ENCODE data around the gene FAM81B.

FAM81B gene

GRCh38 chr5:95401626-95402025, 10.5 kb downstream of the FAM81B start:
- no peak for DNase-seq (ENCODE audit: low read depth)

DNA sequence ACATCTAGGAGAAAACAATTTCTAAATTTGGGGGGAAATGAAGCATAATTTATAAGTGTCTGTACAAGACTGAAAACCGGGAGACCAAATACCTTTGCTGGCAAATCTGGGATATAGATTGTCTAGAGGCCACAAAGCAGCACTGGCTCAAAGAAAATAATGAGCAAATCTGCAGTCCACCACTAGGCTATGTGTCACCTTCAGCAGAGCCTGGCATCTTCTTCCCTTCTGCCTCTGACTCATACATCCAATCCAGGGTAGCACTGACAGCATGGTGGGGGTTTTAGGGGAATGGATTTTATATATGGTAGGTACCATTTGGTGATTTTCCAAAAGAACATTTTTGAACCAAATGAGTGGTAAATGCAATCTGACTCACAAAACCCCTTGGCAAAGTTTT, 12.8 kb downstream of the FAM81B start:
- DNase-seq (ENCODE audit: low read depth) = no peak

GRCh38 chr5:95406426-95407090, 15.4 kb downstream of the FAM81B start:
- DNase-seq (ENCODE audit: low read depth) = no peak

DNA sequence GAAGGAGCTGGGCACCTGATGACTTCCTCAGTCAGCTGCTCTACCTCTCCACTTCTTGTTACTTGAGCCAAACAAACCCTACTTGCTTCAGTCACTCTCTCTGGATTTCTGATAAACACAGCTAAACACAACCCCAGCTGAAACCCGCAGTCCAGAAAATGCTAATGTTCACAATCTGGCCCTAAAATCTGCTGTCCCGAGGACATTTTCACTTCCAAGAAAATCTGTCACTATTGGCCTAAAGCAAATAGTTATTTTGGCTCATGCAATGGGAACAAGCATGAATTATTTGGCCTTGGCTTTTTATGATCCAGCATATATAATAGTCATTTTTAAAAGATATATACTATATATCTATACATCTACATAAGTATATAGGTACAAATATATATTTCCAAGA, 19.1 kb downstream of the FAM81B start:
- no peak for DNase-seq (ENCODE audit: low read depth)

DNA sequence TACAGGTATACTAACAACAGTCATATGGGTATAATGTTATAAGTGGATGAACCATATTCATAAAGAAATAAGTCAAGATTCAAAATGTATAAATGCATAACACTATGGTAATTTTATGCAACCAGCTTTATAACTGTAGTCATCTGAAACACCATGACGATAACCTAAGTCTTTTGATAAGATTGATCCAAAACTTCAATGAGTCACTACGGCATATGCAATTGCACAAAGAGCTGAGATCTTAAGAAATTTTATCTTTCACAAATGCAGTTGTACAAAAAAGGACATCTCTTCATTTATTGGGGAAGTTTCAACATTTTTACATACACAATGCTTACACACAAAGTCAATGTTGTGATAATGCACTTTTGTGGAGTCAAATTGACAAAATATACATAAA, 20.3 kb downstream of the FAM81B start:
- no peak for DNase-seq (ENCODE audit: low read depth)

GRCh38 chr5:95414451-95414850, 23.3 kb downstream of the FAM81B start:
- no peak for DNase-seq (ENCODE audit: low read depth)

DNA sequence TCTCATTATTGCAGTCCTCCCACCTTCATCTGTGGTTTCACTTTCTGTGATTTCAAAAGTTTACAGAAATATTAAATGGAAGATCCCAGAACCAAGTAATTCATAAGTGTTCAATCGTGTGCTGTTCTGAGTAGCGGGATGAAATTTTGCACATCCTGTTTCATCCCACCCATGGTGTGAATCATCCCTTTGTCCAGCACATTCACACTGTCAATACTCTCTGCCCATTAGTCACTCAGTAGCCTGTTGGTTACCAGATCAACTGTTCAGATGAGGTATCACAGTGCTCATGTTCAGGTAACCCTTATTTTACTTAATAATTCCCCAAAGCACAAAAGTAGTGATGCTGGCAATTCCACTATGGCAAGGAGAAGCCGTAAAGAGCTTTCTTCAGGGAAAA, 26.8 kb downstream of the FAM81B start:
- no peak for DNase-seq (ENCODE audit: low read depth)

DNA sequence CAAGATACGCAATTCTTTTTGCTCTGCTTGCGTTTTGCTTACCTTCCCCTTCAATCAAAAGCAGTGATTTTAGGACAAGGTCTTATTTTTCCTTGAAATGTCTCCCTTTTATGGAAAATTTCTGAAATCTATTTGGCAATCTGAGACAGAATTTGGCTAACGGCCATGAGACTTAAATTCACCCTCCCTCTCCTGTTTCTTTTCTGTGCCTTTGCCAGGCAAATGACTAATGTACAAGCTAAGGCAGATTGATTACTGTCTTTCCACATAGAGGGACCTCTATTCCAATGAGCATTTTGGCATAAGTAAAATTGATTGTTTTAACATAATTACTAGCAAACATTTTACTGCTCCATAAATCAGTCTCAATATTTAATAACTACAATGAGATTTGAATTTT, 31.7 kb downstream of the FAM81B start:
- no peak for DNase-seq (ENCODE audit: low read depth)

- no peak for DNase-seq (ENCODE audit: low read depth)
Measured at GRCh38 chr5:95424016-95424415, 32.9 kb downstream of the FAM81B start.

GRCh38 chr5:95424526-95424925, 33.4 kb downstream of the FAM81B start:
- DNase-seq (ENCODE audit: low read depth) = no peak

DNA sequence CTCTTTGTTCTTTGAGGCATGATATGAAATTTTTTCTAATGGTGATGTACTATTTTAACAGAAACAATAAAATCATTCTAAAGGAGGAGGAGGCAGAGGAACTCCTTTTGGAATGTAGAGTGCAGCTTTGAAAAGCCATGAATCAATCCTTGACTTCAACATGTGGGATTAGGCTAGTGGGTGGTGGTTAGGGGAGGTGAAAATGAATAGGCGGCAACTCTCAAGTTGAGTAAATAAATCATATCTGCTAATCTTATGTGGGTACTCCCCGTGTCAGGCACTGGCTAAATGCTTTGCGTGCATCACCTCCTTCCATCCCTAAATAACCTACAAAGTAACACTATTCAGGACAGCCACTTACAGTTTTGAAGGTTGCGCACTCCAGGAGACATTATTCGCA, 35.1 kb downstream of the FAM81B start:
- DNase-seq (ENCODE audit: low read depth) = no peak

- DNase-seq (ENCODE audit: low read depth) = no peak
Measured at GRCh38 chr5:95432779-95433178, 41.6 kb downstream of the FAM81B start.

DNA sequence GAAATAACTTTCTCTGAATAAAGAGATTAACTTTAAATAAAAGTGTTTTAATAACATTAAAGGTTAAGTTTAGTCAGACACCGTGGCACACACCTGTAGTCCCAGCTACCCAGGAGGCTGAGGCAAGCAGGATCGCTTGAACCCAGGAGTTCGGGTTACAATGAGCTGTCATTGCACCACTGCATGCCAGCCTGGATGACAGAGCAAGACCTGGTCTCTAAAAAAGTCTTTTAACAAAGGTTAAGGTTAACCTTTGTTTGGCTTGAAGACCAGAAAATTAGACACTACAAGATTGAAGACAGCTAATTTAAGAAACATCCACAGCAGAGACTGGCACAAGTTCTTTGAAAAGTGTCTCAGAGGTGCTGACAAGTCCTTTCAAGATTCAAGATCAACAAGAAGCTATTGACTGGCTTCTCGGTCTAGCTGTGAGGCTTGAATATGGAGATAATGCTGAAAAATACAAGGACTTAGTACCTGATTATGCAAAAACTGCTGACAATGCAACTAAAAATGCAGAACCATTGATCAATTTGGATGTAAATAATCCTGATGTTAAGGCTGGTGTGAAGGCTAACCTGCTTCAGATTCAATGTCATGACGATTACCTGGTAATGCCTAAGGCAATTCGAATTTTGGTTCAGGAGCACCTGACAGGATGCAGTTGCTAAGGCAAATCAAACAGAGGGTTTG, 48.8 kb downstream of the FAM81B start:
- DNase-seq (ENCODE audit: low read depth) = no peak

DNA sequence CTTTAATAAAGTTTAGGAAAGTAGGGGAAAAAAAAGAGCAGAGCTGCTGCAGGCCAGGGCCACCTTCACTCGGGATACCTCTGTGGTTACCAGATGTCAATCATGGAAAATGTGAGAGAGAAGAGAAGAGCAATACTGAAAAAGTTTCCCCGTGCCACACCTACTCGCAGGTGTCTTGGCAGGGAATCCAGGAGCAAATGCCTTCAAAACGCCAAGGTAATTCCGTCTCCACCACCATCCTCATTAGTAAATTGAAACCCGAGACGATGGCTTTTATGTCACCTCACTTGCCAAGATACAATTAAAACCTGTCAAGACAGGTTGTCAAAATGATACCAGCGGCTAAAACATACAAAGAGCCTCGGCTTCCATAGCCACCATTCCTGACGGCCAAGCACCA, 49.7 kb downstream of the FAM81B start:
- no peak for DNase-seq (ENCODE audit: low read depth)

DNA sequence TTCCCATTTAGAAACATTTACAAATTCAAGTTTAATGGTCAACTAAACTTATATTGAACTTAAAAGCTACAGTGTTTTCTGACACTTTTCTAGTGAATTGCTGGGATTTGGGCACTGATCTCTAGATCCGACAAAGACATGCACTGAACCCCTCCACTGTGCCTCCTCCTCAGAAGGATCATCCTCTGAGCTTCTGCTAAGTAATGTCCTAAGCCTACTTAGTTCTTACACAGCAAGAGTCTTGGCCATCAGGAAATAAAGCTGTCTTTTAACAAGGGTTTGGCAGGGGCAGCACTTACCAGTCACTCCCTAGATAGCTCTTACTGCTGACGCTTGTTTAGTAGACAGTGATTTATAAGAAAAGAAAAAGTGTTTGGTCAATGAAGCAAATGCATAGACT, 50.5 kb downstream of the FAM81B start:
- no peak for DNase-seq (ENCODE audit: low read depth)

DNA sequence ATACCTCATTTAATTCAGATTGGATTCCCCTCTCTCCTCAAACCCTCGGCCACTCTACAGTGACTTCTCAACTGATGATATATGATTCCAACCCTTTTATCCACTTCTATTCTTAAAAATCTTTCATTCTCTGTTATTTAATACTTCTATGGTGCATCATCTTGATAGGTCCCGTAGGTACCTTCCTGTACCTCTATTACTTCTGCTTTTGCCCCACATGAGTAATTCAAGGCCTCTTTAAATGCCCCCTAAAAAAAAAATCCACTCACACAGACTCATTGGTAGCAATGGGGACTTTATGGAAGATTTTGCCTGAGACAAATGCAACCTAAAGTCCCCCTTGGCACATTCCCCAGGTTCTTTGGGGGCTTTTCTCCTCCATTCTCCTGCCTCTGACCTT, 54.3 kb downstream of the FAM81B start:
- DNase-seq (ENCODE audit: low read depth) = no peak

GRCh38 chr5:95445995-95446394, 54.8 kb downstream of the FAM81B start:
- no peak for DNase-seq (ENCODE audit: low read depth)

- DNase-seq (ENCODE audit: low read depth) = no peak
Measured at GRCh38 chr5:95446560-95447221, 55.5 kb downstream of the FAM81B start.

GRCh38 chr5:95447961-95448360, 56.8 kb downstream of the FAM81B start:
- DNase-seq (ENCODE audit: low read depth) = no peak

GRCh38 chr5:95448789-95449188, 57.6 kb downstream of the FAM81B start:
- DNase-seq (ENCODE audit: low read depth) = no peak

DNA sequence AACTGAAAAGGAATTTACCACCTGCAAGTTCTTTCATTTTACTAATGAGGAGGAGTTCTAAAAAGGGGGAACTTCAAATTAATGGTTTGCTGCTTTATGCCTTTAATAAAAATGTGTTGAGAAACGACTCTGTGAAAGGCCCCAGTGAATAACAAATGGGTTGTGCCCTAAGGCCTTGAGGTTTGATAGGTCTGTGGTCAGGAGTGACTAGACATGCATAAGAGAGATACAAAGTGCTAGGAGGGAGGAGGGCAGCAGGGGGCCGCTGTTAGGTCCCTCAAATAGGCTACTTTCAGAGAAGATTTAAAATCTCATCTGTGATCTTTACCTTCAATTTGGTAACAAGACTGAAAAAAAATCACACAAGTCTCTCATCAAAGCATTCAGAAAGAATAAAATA, 58.3 kb downstream of the FAM81B start:
- no peak for DNase-seq (ENCODE audit: low read depth)

GRCh38 chr5:95454536-95454935, 63.4 kb downstream of the FAM81B start:
- DNase-seq (ENCODE audit: low read depth) = no peak

- DNase-seq (ENCODE audit: low read depth) = no peak
Measured at GRCh38 chr5:95460665-95461064, 69.5 kb downstream of the FAM81B start.

GRCh38 chr5:95471487-95471886, 80.3 kb downstream of the FAM81B start:
- no peak for DNase-seq (ENCODE audit: low read depth)
